PC-9 (cell line): ENCODE results near the gene NHS.

Source experiments
- EZH2 ChIP-seq: fragments of 200-600 bp; sonication (generic); IDR thresholded peaks from 2 replicates; pipeline ENCODE4 v1.8.0; 2017; ENCODE audit warnings: antibody characterized with exemption, low read depth
- TF ChIP-seq, protein P1 (sequence below): fragments of 200-600 bp; sonication (generic); conservative IDR thresholded peaks from 2 replicates; pipeline ENCODE4 v1.6.1; 2017; ENCODE audit warnings: mixed run types, antibody characterized with exemption, mild to moderate bottlenecking, moderate library complexity

DNA sequence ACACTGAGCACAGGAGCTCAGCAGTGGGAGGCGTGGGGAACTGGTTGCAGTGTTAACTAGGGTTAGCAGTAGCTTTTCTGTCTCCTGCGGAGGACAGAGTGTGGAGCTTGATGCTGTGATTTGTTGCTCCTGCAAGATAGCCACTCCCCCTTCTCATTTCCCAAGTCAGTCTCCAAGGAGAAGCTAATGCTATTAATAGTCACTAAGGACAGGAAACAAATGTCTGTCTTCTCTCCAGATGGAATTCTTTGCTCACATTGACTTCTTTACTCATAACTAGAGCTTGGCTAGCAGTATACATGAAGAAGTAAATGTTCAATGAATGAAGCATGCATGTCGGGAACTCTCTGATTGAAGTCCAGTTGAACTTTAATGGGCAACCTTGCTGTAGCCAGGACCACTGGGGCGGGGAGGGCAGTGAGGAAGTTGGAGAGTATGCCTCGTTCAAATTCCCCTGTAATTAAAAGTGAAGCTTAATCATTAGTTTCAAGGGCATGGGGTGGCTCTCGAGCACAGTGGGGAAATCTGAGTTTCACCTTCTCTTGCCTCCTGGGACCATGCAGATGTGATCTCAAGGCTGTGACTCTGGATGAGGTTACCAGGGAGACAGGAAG lies 205.6 kb downstream of the NHS start:
- TF ChIP-seq, protein P1, sequence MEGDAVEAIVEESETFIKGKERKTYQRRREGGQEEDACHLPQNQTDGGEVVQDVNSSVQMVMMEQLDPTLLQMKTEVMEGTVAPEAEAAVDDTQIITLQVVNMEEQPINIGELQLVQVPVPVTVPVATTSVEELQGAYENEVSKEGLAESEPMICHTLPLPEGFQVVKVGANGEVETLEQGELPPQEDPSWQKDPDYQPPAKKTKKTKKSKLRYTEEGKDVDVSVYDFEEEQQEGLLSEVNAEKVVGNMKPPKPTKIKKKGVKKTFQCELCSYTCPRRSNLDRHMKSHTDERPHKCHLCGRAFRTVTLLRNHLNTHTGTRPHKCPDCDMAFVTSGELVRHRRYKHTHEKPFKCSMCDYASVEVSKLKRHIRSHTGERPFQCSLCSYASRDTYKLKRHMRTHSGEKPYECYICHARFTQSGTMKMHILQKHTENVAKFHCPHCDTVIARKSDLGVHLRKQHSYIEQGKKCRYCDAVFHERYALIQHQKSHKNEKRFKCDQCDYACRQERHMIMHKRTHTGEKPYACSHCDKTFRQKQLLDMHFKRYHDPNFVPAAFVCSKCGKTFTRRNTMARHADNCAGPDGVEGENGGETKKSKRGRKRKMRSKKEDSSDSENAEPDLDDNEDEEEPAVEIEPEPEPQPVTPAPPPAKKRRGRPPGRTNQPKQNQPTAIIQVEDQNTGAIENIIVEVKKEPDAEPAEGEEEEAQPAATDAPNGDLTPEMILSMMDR = no peak
- TF ChIP-seq EZH2 = no peak
